Measurements from ENCODE around the gene CYP17A1. TPM values are rescaled to one million over a fixed set of nuclear protein-coding genes. Genes with fewer than 3 reads are reported as not detected.

The CYP17A1 gene
- total RNA-seq, 3 donors from 2014 or later (not counting 1 experiment from before 2014, with no cell fraction given), result not detected

- intact Hi-C loops (cut with micrococcal nuclease), result loop anchor here (10.0 kb wide), 1 partner anchor 652 kb away; no protein-coding TSS in a partner anchor
- WGBS (ENCODE audit: insufficient coverage), result 84% methylated on average over 4 of the region's 4 CpGs
- no peak for ATAC-seq
These were observed 4.2 kb downstream of the CYP17A1 start for GRCh38 chr10:102832987-102833386.

GRCh38 chr10:102832248-102832647, 5.0 kb downstream of the CYP17A1 start:
- Mint-ChIP-seq H3K9me3 (no peaks in the 10 kb centered on the region), H3K4me3 (no peak overlapping the region), H3K27me3 (ENCODE audit: low read depth in 2 of 2) (peaks cover 0 to 1% of the 10 kb centered on the region in 2 donors), H3K27ac (no peak overlapping the region), H3K36me3 (no peaks in the 10 kb centered on the region), H3K4me1 (peaks cover 0 to 7% of the 10 kb centered on the region in 2 donors)
- H3K27ac ChIP-seq (ENCODE audit: low read length), result no peak overlapping the region
- peaks cover 6% of the 10 kb centered on the region for H3K4me1 ChIP-seq (ENCODE audit: control insufficient read depth, insufficient read depth, low read length)
- peaks cover 5% of the 10 kb centered on the region for H3K27me3 ChIP-seq (ENCODE audit: control insufficient read depth, insufficient read depth, low read length)
- no peak for TF ChIP-seq CTCF (IDR thresholded peaks at IDR 0.05)
- no peaks in the 10 kb centered on the region for H3K9me3 ChIP-seq (ENCODE audit: control insufficient read depth, insufficient read depth, low read length)
- 90% methylated on average over 14 of the region's 14 CpGs for WGBS (ENCODE audit: insufficient coverage)
- no peaks in the 10 kb centered on the region for H3K36me3 ChIP-seq (ENCODE audit: control insufficient read depth, insufficient read depth, low read length)
- ATAC-seq (no peak), DNase-seq (no peak)
- H3K4me3 ChIP-seq (ENCODE audit: low read length), result no peak overlapping the region
- intact Hi-C loops (cut with micrococcal nuclease), result loop anchor here (10.0 kb wide), 1 partner anchor 653 kb away; no protein-coding TSS in a partner anchor

More at GRCh38 chr10:102832987-102833386, 4.2 kb downstream of the CYP17A1 start:
- peaks cover 0 to 7% of the 10 kb centered on the region in 2 donors for H3K4me1 Mint-ChIP-seq
- H3K27ac ChIP-seq (ENCODE audit: low read length), result no peak overlapping the region
- no peak overlapping the region for H3K4me3 ChIP-seq (ENCODE audit: low read length)
- DNase-seq, result no peak
- no peak for TF ChIP-seq CTCF (IDR thresholded peaks at IDR 0.05)
- H3K9me3 ChIP-seq (ENCODE audit: control insufficient read depth, insufficient read depth, low read length), result peaks cover 4% of the 10 kb centered on the region
- H3K36me3 ChIP-seq (ENCODE audit: control insufficient read depth, insufficient read depth, low read length), result no peaks in the 10 kb centered on the region
- no peak overlapping the region for H3K4me3 Mint-ChIP-seq
- H3K9me3 Mint-ChIP-seq, result peaks cover 0 to under 1% of the 10 kb centered on the region in 2 donors
- peaks cover 3% of the 10 kb centered on the region for H3K36me3 Mint-ChIP-seq
- H3K27me3 ChIP-seq (ENCODE audit: control insufficient read depth, insufficient read depth, low read length), result peaks cover 5% of the 10 kb centered on the region
- H3K27me3 Mint-ChIP-seq (ENCODE audit: low read depth in 2 of 2), result peaks cover 3 to 5% of the 10 kb centered on the region in 2 donors
- H3K27ac Mint-ChIP-seq, result no peak overlapping the region
- peaks cover 6% of the 10 kb centered on the region for H3K4me1 ChIP-seq (ENCODE audit: control insufficient read depth, insufficient read depth, low read length)

- TF ChIP-seq CTCF (IDR thresholded peaks at IDR 0.05), result no peak
- no peaks in the 10 kb centered on the region for H3K36me3 ChIP-seq (ENCODE audit: control insufficient read depth, insufficient read depth, low read length)
- no peak overlapping the region for H3K4me3 ChIP-seq (ENCODE audit: low read length)
- H3K36me3 Mint-ChIP-seq, result no peaks in the 10 kb centered on the region
- peaks cover 6% of the 10 kb centered on the region for H3K4me1 ChIP-seq (ENCODE audit: control insufficient read depth, insufficient read depth, low read length)
- no peaks in the 10 kb centered on the region for H3K27me3 Mint-ChIP-seq (ENCODE audit: low read depth in 2 of 2)
- H3K9me3 ChIP-seq (ENCODE audit: control insufficient read depth, insufficient read depth, low read length), result no peaks in the 10 kb centered on the region
- no peak overlapping the region for H3K4me3 Mint-ChIP-seq
- H3K27ac ChIP-seq (ENCODE audit: low read length), result no peak overlapping the region
- peaks cover 0 to 7% of the 10 kb centered on the region in 2 donors for H3K4me1 Mint-ChIP-seq
- WGBS (ENCODE audit: insufficient coverage), result 89% methylated on average over 13 of the region's 16 CpGs
- peaks cover 3% of the 10 kb centered on the region for H3K27me3 ChIP-seq (ENCODE audit: control insufficient read depth, insufficient read depth, low read length)
- H3K27ac Mint-ChIP-seq, result no peak overlapping the region
- intact Hi-C loops (cut with micrococcal nuclease), result loop anchor here (10.0 kb wide), 1 partner anchor 653 kb away; no protein-coding TSS in a partner anchor
- no peaks in the 10 kb centered on the region for H3K9me3 Mint-ChIP-seq
- no peak for DNase-seq
- ATAC-seq, result no peak
These were observed 5.7 kb downstream of the CYP17A1 start for GRCh38 chr10:102831322-102832071.
